Endodermal cell (in vitro differentiated cells): ENCODE results near the gene ASMT. TPM values are rescaled to one million over a fixed set of nuclear protein-coding genes. Genes with fewer than 3 reads are reported as not detected.
A peak's percentile ranks its signal among the peaks of the same experiment; 100 is the strongest.

ENCODE experiments used
- DNase-seq: peaks from one replicate; pipeline ENCODE4 v3.0.0-alpha.2; 2017
- H3K27ac ChIP-seq: 2 replicates; pipeline ENCODE4 v1.5.1; 2013; ENCODE audit warnings: mild to moderate bottlenecking, low read depth, low read length, moderate library complexity
- H3K27me3 ChIP-seq: 2 replicates; pipeline ENCODE4 v1.6.1; 2013; ENCODE audit warnings: mild to moderate bottlenecking, low read length, moderate library complexity; ENCODE audit not compliant: insufficient read depth, control insufficient read depth, poor library complexity, severe bottlenecking
- H3K36me3 ChIP-seq: 2 replicates; pipeline ENCODE4 v1.7.0; 2013; ENCODE audit warnings: mild to moderate bottlenecking, low read length, moderate library complexity; ENCODE audit not compliant: control insufficient read depth, insufficient read depth
- H3K4me1 ChIP-seq: one replicate; pipeline ENCODE4 v1.7.0; 2013; ENCODE audit warnings: low read length; ENCODE audit not compliant: control insufficient read depth, insufficient read depth
- H3K4me3 ChIP-seq: 2 replicates; pipeline ENCODE4 v1.5.1; 2013; ENCODE audit warnings: mild to moderate bottlenecking, low read length, moderate library complexity
- H3K9ac ChIP-seq: 2 replicates; pipeline ENCODE4 v1.6.1; 2013; ENCODE audit warnings: mild to moderate bottlenecking, low read length, moderate library complexity; ENCODE audit not compliant: poor library complexity, severe bottlenecking; ENCODE audit errors: extremely low read depth
- H3K9me3 ChIP-seq: 2 replicates; pipeline ENCODE4 v1.6.1; 2013; ENCODE audit warnings: mild to moderate bottlenecking, low read length, moderate library complexity; ENCODE audit not compliant: control insufficient read depth
- H3K27ac Mint-ChIP-seq: 2 replicates; pipeline ENCODE4 v1.8.0; 2020; ENCODE audit warnings: mixed read lengths
- H3K27me3 Mint-ChIP-seq: 2 replicates; pipeline ENCODE4 v1.8.0; 2021; ENCODE audit warnings: mild to moderate bottlenecking, mixed read lengths; ENCODE audit not compliant: insufficient read depth
- H3K36me3 Mint-ChIP-seq: 2 replicates; pipeline ENCODE4 v1.8.0; 2020; ENCODE audit warnings: low read depth, mixed read lengths
- H3K4me1 Mint-ChIP-seq: 2 replicates; pipeline ENCODE4 v1.8.0; 2020; ENCODE audit warnings: mixed read lengths
- H3K4me3 Mint-ChIP-seq: 2 replicates; pipeline ENCODE4 v1.8.0; 2020; ENCODE audit warnings: mild to moderate bottlenecking, moderate library complexity, mixed read lengths
- H3K9me3 Mint-ChIP-seq: 2 replicates; pipeline ENCODE4 v1.8.0; 2020; ENCODE audit warnings: mild to moderate bottlenecking, mixed read lengths
- WGBS, 2 experiments: methylation state at CpG; one replicate each; pipeline versions ENCODE4 v1.1.5 to v1.1.7; 2013; ENCODE audit warnings: missing lambda C conversion rate in 2 of 2, mixed read lengths in 1 of 2; ENCODE audit not compliant: insufficient coverage in 1 of 2, insufficient read length in 1 of 2; 5-methylcytosine and 5-hydroxymethylcytosine counted together
- total RNA-seq, 2 donors: library from RNA; stranded (reverse); fragmentation: NEBNext Ultra II Directional in 1 of 2; extraction: Animal tissue kit (Norgen Biotek cat#: 25700) in 1 of 2; gene quantifications; 2 replicates in 1 of 2; 3 replicates in 1 of 2; pipeline ENCODE4 v1.2.1, GENCODE V29; 2021
- TF ChIP-seq, protein P1 (sequence below): fragments of 200-600 bp; sonication (generic); conservative IDR thresholded peaks from 2 replicates; pipeline ENCODE4 v1.5.0; 2021; ENCODE audit warnings: antibody characterized with exemption, mild to moderate bottlenecking

Gene ASMT
- total RNA-seq, 2 donors from 2014 or later: not detected

DNA sequence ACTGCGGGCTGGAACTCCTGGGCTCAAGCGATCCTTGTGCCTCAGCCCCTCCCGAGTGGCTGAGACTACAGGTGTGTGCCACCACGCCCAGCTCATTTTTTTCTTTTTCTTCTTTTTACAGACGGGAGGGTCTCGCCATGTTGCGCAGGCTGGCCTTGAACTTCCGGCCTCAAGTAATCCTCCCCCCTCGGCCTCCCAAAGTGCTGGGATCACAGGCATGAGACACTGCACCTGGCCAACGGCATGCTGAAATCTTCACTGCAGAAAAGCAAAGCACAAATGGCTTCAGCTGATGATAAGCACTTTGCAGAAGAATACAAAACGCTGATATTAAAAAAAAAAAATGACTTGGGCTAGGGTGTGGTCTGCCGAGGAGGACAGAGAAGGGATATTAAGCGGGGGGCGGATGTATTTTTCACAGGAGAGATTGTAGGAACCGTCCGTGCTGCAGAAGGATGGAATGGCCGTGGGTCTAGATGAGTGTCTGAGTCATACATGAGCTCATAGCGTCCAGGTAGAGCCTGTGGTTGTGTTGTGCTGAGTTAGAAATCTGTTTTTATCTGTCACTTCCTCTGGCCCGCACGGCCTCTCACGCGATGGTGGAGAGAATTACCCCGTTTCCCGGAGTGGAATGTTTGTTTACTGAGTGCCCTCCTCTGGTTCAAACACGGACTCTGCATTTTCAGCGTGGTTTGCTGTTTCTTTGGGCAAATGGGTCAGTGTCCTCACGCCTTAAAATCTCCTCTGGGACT is 32.0 kb upstream of the ASMT start:
- Mint-ChIP-seq H3K27ac (no peak overlapping the region), H3K36me3 (no peaks in the 10 kb centered on the region), H3K4me1 (no peaks in the 10 kb centered on the region), H3K9me3 (peaks cover 4% of the 10 kb centered on the region), H3K27me3 (peaks cover 3% of the 10 kb centered on the region), H3K4me3 (no peak overlapping the region)
- TF ChIP-seq, protein P1, sequence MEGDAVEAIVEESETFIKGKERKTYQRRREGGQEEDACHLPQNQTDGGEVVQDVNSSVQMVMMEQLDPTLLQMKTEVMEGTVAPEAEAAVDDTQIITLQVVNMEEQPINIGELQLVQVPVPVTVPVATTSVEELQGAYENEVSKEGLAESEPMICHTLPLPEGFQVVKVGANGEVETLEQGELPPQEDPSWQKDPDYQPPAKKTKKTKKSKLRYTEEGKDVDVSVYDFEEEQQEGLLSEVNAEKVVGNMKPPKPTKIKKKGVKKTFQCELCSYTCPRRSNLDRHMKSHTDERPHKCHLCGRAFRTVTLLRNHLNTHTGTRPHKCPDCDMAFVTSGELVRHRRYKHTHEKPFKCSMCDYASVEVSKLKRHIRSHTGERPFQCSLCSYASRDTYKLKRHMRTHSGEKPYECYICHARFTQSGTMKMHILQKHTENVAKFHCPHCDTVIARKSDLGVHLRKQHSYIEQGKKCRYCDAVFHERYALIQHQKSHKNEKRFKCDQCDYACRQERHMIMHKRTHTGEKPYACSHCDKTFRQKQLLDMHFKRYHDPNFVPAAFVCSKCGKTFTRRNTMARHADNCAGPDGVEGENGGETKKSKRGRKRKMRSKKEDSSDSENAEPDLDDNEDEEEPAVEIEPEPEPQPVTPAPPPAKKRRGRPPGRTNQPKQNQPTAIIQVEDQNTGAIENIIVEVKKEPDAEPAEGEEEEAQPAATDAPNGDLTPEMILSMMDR: no peak
- H3K4me3 ChIP-seq: no peak overlapping the region
- no peaks in the 10 kb centered on the region for H3K4me1 ChIP-seq
- no peak overlapping the region for H3K27ac ChIP-seq
- no peak overlapping the region for H3K9ac ChIP-seq
- H3K9me3 ChIP-seq: no peaks in the 10 kb centered on the region
- H3K27me3 ChIP-seq: no peaks in the 10 kb centered on the region
- H3K36me3 ChIP-seq: no peaks in the 10 kb centered on the region
- DNase-seq: peak; percentile 32
- 59 to 65% methylated on average over 16 to 27 of the region's 27 CpGs for WGBS, 2 experiments

DNA sequence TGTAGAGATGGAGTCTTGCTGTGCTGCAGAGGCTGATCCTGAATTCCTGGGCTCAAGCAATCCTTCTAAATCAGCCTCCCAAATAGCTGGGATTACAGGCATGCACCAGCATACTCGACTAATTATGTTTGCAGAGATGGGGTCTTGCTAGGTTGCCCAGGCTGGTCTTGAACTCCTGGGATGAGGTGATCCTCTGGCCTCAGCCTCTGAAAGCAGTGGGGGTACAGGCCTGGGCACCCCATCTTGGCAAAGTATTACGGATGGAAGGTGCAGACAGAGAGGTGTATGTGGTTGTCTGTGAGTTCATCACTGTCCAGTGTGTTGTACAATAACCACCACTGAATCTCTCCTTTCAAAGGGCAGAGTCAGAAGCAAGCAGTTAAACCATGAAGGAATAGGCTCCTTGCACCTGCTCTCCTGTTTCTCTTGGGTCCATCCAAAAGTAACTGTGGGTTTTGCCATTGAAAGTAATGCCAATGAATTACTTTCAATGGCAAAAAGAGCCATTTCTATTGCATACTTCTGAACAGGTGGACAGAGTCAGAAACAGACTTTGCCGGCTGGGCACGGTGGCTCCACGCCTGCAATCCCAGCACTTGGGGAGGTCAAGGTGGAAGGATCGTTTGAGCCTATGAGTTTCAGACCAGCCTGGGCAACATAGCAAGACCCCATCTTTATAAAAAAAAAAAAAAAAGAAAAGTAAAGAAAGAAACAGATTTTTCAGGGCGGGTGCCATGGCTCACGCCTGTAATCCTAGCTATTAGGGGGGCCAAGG is 30.4 kb upstream of the ASMT start:
- Mint-ChIP-seq H3K36me3 (no peaks in the 10 kb centered on the region), H3K27ac (no peak overlapping the region), H3K4me1 (no peaks in the 10 kb centered on the region), H3K27me3 (no peaks in the 10 kb centered on the region), H3K4me3 (no peak overlapping the region), H3K9me3 (peaks cover 4% of the 10 kb centered on the region)
- Histone ChIP-seq H3K9me3 (no peaks in the 10 kb centered on the region), H3K27me3 (no peaks in the 10 kb centered on the region), H3K27ac (no peak overlapping the region), H3K36me3 (no peaks in the 10 kb centered on the region), H3K9ac (no peak overlapping the region), H3K4me3 (no peak overlapping the region), H3K4me1 (no peaks in the 10 kb centered on the region)
- peak; percentile 19 for DNase-seq
- 87 to 95% methylated on average over 4 to 7 of the region's 8 CpGs for WGBS, 2 experiments
- TF ChIP-seq, protein P1: no peak

DNA sequence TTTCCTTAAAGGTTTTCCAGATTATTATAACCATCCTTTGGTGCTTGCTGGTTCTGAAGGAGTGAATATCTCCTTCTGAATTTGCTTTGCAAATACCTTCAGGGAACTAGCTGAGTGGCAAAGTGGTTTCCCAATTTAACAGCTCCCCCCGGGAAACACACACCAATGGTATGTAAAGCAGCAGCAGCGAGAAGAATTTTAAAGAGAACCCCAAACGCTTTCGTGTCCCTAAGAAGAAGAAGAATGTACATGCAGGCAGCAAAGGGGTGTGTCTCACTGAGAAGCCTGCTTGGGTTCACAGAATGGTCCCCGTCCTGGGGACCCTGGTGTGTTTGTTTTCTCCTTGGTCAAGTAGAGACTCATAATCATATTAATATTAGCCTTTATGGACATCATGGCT is 27.7 kb upstream of the ASMT start:
- no peaks in the 10 kb centered on the region for H3K4me1 Mint-ChIP-seq
- H3K27ac ChIP-seq: no peak overlapping the region
- peak; percentile 37 for DNase-seq
- no peaks in the 10 kb centered on the region for H3K9me3 Mint-ChIP-seq
- H3K9ac ChIP-seq: no peak overlapping the region
- 49 to 59% methylated on average over 3 to 5 of the region's 5 CpGs for WGBS, 2 experiments
- no peak overlapping the region for H3K4me3 ChIP-seq
- H3K9me3 ChIP-seq: no peaks in the 10 kb centered on the region
- H3K27me3 Mint-ChIP-seq: no peaks in the 10 kb centered on the region
- H3K4me3 Mint-ChIP-seq: no peak overlapping the region
- H3K27me3 ChIP-seq: no peaks in the 10 kb centered on the region
- no peaks in the 10 kb centered on the region for H3K4me1 ChIP-seq
- H3K27ac Mint-ChIP-seq: no peak overlapping the region
- H3K36me3 Mint-ChIP-seq: no peaks in the 10 kb centered on the region
- TF ChIP-seq, protein P1: no peak
- no peaks in the 10 kb centered on the region for H3K36me3 ChIP-seq
